ENCODE data around the gene SPATA3.
"Not testable (repeated sequence)": the region's sequence is repeated elsewhere in the genome, so short reads cannot be mapped to it uniquely, and the experiment has no call there.

Gene SPATA3

DNA sequence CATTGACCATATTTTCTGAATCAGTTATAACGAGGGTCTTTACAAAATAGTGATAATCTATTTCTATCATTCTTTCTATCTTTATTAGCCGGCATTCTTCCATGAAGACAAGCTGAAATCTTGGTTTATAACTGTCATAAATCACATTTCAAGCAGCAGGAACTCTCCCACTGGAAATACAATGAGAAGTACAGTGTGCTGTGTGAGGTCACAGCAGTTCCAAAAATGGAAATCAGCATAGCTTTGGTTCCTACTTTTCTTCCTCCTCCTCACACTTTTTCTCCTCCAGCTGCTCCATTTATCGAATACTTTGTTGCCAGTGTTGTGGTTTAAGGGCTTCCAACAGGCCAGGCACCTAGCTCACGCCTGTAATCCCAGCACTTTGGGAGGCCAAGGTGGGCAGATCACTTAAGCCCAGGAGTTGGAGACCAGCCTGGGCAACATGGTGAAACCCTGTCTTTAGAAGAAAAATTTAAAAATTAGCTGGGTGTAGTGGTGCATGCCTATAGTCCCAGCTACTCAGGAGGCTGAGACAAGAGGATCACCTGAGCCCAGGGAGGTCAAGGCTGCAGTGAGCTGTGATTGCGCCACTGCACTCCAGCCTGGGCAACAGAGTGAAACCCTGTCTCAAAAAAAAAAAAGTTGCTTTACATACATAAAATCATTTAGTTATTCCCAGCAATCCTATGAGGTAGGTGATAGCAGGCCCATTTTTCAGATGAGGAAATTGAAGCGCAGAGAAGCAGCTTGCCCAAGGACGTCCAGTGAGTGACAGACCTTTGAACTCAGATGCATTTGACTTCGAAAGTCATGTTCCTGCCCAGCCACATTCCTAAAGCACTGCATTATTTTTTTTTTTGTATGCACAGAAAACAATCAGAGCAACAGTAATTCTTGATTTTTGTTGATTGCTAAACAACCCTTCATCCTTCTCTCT is 36.8 kb upstream of the SPATA3 start:
- H3K4me1 Mint-ChIP-seq (ENCODE audit: low read depth): peaks cover 14% of the 10 kb centered on the region
- H3K4me3 Mint-ChIP-seq: no peak overlapping the region
- no peaks in the 10 kb centered on the region for H3K9me3 Mint-ChIP-seq
- H3K27ac Mint-ChIP-seq: no peak overlapping the region
- peaks cover 87% of the 10 kb centered on the region for H3K27me3 Mint-ChIP-seq (ENCODE audit: low read depth)
- peaks cover 2% of the 10 kb centered on the region for H3K36me3 Mint-ChIP-seq (ENCODE audit: low read depth)

DNA sequence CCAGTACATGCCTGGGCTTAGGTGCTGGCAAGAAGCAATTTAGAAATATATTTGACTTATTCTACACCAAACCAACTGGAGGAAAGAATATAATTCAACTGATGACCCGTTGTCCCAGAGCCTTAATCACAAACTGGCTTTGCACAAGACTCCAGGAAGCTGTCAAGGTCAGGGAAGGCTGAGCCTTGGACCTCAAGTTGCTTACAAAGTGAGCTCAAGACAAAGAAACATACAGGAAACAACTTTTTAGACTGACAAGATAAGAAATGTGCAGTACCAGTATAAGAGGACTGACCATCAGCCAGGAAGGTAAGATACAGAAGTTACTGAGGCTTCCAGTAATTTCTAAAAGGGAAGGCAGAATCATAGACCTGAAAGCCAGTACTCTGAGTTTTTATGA is 35.9 kb upstream of the SPATA3 start:
- Mint-ChIP-seq H3K4me3 (no peak overlapping the region), H3K27me3 (ENCODE audit: low read depth) (peaks cover 78% of the 10 kb centered on the region), H3K4me1 (ENCODE audit: low read depth) (peaks cover 14% of the 10 kb centered on the region), H3K36me3 (ENCODE audit: low read depth) (peaks cover 2% of the 10 kb centered on the region), H3K9me3 (no peaks in the 10 kb centered on the region), H3K27ac (no peak overlapping the region)

GRCh38 chr2:230961091-230961491 is 34.8 kb upstream of the SPATA3 start:
- Mint-ChIP-seq H3K4me3 (no peak overlapping the region), H3K9me3 (no peaks in the 10 kb centered on the region), H3K27me3 (ENCODE audit: low read depth) (peaks cover 81% of the 10 kb centered on the region), H3K4me1 (ENCODE audit: low read depth) (peaks cover 14% of the 10 kb centered on the region), H3K36me3 (ENCODE audit: low read depth) (peaks cover 2% of the 10 kb centered on the region), H3K27ac (no peak overlapping the region)

- Mint-ChIP-seq H3K4me1 (ENCODE audit: low read depth) (no peaks in the 10 kb centered on the region), H3K4me3 (no peak overlapping the region), H3K27ac (no peak overlapping the region)
Measured at GRCh38 chr2:230964136-230964730, 31.7 kb upstream of the SPATA3 start.

GRCh38 chr2:230967113-230967512 is 28.8 kb upstream of the SPATA3 start:
- Mint-ChIP-seq H3K36me3 (ENCODE audit: low read depth) (no peaks in the 10 kb centered on the region), H3K27ac (no peak overlapping the region), H3K9me3 (no peaks in the 10 kb centered on the region), H3K4me3 (no peak overlapping the region), H3K4me1 (ENCODE audit: low read depth) (peaks cover 3% of the 10 kb centered on the region), H3K27me3 (ENCODE audit: low read depth) (peaks cover 49% of the 10 kb centered on the region)

More at GRCh38 chr2:230964136-230964730, 31.7 kb upstream of the SPATA3 start:
- peaks cover 67% of the 10 kb centered on the region for H3K27me3 Mint-ChIP-seq (ENCODE audit: low read depth)
- no peaks in the 10 kb centered on the region for H3K9me3 Mint-ChIP-seq
- H3K36me3 Mint-ChIP-seq (ENCODE audit: low read depth): no peaks in the 10 kb centered on the region

DNA sequence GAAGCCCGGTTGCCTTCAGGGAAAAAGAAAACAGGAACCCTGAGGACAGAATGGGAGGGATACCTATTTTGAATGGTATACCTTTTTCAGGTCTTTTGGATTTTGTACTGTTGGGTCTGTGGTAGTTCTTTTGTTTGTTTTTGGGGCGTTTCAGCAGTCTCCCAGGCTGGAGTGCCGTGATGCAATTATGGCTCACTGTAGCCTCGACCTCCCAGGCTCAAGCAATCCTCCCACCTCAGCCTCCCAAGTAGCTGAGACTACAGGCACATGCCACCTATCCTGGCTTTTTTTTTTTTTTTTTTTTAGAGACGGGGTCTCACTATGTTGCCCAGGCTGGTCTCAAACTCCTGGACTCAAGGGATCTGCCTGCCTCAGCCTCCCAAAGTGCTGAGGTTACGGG is 27.6 kb upstream of the SPATA3 start:
- H3K4me3 Mint-ChIP-seq; H3K9me3 Mint-ChIP-seq; H3K27ac Mint-ChIP-seq; H3K4me1 Mint-ChIP-seq (ENCODE audit: low read depth); H3K36me3 Mint-ChIP-seq (ENCODE audit: low read depth): not testable (repeated sequence)
- H3K27me3 Mint-ChIP-seq (ENCODE audit: low read depth): peaks cover 41% of the 10 kb centered on the region

DNA sequence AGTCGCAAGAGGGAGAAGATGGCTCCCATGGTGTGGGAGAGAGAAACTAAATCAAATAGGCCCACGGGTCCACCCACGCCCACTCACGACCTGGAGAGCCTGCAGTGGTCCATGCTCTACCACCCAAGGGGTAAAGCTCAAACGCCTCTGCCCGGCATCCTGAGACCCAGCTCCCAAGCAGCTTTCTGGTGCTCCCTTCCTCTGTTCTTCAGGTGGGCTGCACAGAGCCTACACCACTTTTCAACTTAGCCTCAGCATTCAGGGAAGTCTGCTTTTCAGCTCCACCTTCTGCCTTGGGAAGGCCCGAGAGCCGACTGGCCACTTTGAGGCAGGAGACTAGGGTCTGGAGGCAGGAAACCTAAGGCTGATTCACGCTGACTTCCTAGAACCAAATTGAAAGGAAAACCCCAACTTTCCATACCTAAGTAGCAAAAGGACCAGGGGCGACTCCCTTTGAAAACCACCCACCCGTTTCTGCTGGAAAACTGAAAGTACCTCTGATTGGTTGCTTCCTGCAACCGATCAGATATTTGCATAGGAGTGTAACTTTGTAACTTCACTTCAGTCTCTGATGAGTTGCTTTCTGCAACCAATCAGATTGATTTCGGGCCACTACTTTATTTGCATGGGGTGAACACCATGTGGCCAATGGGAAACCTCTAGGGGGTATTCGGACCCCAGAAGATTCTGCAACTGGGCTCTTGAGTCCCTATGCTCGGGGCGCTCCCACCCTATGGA is 26.8 kb upstream of the SPATA3 start:
- no peak overlapping the region for H3K4me3 Mint-ChIP-seq
- no peaks in the 10 kb centered on the region for H3K9me3 Mint-ChIP-seq
- peaks cover 7% of the 10 kb centered on the region for H3K4me1 Mint-ChIP-seq (ENCODE audit: low read depth)
- H3K36me3 Mint-ChIP-seq (ENCODE audit: low read depth): no peaks in the 10 kb centered on the region
- H3K27me3 Mint-ChIP-seq (ENCODE audit: low read depth): peaks cover 44% of the 10 kb centered on the region
- H3K27ac Mint-ChIP-seq: no peak overlapping the region

GRCh38 chr2:230969659-230970015 is 26.3 kb upstream of the SPATA3 start:
- Mint-ChIP-seq H3K9me3 (no peaks in the 10 kb centered on the region), H3K4me3 (no peak overlapping the region), H3K36me3 (ENCODE audit: low read depth) (no peaks in the 10 kb centered on the region), H3K4me1 (ENCODE audit: low read depth) (peaks cover 12% of the 10 kb centered on the region), H3K27ac (no peak overlapping the region), H3K27me3 (ENCODE audit: low read depth) (peaks cover 48% of the 10 kb centered on the region)

GRCh38 chr2:230972046-230972445 is 23.9 kb upstream of the SPATA3 start:
- no peaks in the 10 kb centered on the region for H3K36me3 Mint-ChIP-seq (ENCODE audit: low read depth)
- peaks cover 51% of the 10 kb centered on the region for H3K27me3 Mint-ChIP-seq (ENCODE audit: low read depth)
- no peak overlapping the region for H3K27ac Mint-ChIP-seq
- no peak overlapping the region for H3K4me3 Mint-ChIP-seq
- H3K4me1 Mint-ChIP-seq (ENCODE audit: low read depth): peaks cover 17% of the 10 kb centered on the region
- no peaks in the 10 kb centered on the region for H3K9me3 Mint-ChIP-seq

DNA sequence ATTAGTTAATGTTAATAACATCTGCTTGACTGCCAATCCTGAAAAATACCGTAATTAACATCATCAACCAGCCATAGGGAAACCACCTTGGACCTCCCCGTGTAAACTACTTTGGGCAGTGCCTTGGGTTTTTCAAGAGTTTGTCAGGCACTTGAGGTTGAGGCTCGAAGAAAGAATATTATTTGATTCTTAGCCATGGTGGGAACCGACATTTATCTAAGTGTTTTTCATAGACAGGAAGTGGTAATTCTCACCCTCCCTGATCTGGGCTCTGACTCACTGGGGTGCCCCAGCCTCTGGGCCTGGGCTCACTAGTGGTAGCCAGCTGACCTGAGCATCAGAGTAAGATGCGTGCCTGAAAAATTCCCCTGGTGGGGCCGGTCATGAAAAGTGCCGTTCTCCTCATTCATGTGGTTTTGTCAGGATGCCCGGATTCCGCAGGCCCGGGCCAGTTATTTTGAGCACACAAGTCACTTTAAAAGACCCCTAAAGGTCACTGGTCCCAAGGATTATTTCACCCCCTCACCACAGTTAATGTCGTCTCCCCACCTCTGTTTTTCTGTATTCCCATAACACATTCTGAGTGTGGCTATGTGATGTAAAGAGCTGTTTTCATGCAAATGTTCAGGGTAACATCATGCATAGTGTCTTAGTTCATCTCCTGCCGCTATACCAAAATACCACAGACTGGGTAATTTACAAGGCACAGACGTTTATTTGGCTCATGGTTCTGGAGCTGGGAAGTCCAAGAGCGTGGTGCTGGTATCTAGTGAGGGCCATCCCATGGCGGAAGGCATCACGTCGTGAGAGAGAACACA is 21.6 kb upstream of the SPATA3 start:
- Mint-ChIP-seq H3K27ac (peak overlapping the region; percentile 37), H3K4me3 (no peak overlapping the region), H3K36me3 (ENCODE audit: low read depth) (no peaks in the 10 kb centered on the region), H3K27me3 (ENCODE audit: low read depth) (peaks cover 54% of the 10 kb centered on the region), H3K9me3 (no peaks in the 10 kb centered on the region), H3K4me1 (ENCODE audit: low read depth) (peaks cover 17% of the 10 kb centered on the region)

DNA sequence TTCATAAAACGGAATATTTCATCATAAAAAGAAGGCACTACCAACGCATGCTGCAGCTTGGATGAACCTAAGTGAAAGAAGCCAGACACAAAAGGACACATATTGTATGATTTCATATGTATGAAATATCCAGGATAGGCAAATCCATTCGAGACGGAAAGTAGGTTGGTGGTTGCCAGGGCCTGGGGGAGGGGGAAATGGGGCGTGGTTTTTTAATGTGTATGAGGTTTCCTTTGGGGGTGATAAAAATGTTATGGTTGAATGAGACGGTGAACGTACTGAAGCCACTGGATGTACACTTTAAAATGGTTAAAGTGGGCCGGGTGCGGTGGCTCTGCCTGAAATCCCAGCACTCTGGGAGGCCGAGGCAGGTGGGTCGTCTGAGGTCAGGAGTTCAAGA is 20.0 kb upstream of the SPATA3 start:
- Mint-ChIP-seq H3K9me3 (no peaks in the 10 kb centered on the region), H3K27ac (no peak overlapping the region), H3K27me3 (ENCODE audit: low read depth) (peaks cover 56% of the 10 kb centered on the region), H3K4me1 (ENCODE audit: low read depth) (peaks cover 22% of the 10 kb centered on the region), H3K36me3 (ENCODE audit: low read depth) (no peaks in the 10 kb centered on the region), H3K4me3 (no peak overlapping the region)

DNA sequence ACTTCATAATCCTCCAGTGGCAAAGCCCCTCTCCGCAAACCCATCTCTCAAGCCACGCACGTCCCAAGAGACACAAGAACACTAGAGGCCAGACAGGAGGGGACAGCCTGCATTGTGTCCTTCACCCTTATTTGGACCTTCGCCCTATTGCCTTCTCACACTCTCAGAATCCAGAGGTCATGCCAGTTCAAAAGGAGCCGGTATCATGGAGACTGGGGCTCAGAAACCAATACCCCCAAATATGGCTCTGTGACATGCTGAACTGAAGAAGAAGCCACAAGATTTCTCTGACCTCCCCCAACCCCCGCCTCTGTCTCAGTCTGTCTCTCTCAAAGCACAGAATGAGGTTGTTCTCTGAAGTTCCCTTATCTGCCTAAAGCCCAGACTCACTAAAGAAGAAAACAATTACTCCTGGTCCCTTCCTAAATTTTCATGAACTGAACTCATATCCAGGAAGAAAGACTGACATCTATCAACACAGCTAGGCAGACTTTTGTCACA is 19.2 kb upstream of the SPATA3 start:
- H3K4me1 Mint-ChIP-seq (ENCODE audit: low read depth): peaks cover 26% of the 10 kb centered on the region
- peaks cover 63% of the 10 kb centered on the region for H3K27me3 Mint-ChIP-seq (ENCODE audit: low read depth)
- no peak overlapping the region for H3K27ac Mint-ChIP-seq

DNA sequence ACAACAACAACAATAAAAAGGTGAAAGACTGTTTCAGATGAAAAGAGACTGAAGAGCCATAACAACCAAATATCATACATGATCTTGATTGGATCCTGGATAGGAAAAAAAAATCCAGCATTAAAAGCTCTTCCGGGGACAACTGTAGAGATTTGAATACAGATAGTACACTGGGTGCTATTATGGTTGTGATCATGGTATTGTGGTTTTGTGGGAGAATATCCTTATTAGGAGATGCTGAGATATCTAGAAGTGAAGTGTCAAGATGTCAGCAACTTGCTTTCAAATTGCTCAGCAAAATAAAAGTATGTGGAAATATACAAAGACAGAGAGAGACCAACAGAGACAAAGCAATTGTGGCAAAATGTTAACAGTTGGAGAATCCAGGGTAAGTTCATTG is 15.5 kb upstream of the SPATA3 start:
- H3K36me3 Mint-ChIP-seq (ENCODE audit: low read depth): no peaks in the 10 kb centered on the region
- H3K27me3 Mint-ChIP-seq (ENCODE audit: low read depth): peaks cover 69% of the 10 kb centered on the region
- no peak overlapping the region for H3K27ac Mint-ChIP-seq
- H3K9me3 Mint-ChIP-seq: no peaks in the 10 kb centered on the region
- peaks cover 32% of the 10 kb centered on the region for H3K4me1 Mint-ChIP-seq (ENCODE audit: low read depth)
- no peak overlapping the region for H3K4me3 Mint-ChIP-seq

More for the DNA sequence above, 19.2 kb upstream of the SPATA3 start:
- H3K4me3 Mint-ChIP-seq: no peak overlapping the region
- no peaks in the 10 kb centered on the region for H3K36me3 Mint-ChIP-seq (ENCODE audit: low read depth)
- H3K9me3 Mint-ChIP-seq: no peaks in the 10 kb centered on the region

- Mint-ChIP-seq H3K4me3 (no peak overlapping the region), H3K36me3 (ENCODE audit: low read depth) (no peaks in the 10 kb centered on the region), H3K9me3 (no peaks in the 10 kb centered on the region), H3K4me1 (ENCODE audit: low read depth) (peaks cover 32% of the 10 kb centered on the region), H3K27me3 (ENCODE audit: low read depth) (peaks cover 67% of the 10 kb centered on the region), H3K27ac (no peak overlapping the region)
Measured at GRCh38 chr2:230981704-230982103, 14.2 kb upstream of the SPATA3 start.

All from T-helper 1 cell treated with Interleukin-12 subunit alpha and Interleukin-12 subunit beta and Interleukin-4 antibody, amounts not matched to agents 30 μg/mL and 1 μg/mL, for 36 hours (primary cell).